22Rv1 (cell line): Measurements from ENCODE around the gene SLC10A3.

Source experiments
- ZFX ChIP-seq: fragments of 450-650 bp; IDR thresholded peaks from 2 replicates; pipeline ENCODE4 v1.6.1; 2017; ENCODE audit warnings: antibody characterized with exemption, borderline replicate concordance
- TF ChIP-seq, protein P1 (sequence below): fragments of 450-650 bp; IDR thresholded peaks from 2 replicates; pipeline ENCODE4 v1.5.1; 2017; ENCODE audit warnings: mild to moderate bottlenecking

DNA sequence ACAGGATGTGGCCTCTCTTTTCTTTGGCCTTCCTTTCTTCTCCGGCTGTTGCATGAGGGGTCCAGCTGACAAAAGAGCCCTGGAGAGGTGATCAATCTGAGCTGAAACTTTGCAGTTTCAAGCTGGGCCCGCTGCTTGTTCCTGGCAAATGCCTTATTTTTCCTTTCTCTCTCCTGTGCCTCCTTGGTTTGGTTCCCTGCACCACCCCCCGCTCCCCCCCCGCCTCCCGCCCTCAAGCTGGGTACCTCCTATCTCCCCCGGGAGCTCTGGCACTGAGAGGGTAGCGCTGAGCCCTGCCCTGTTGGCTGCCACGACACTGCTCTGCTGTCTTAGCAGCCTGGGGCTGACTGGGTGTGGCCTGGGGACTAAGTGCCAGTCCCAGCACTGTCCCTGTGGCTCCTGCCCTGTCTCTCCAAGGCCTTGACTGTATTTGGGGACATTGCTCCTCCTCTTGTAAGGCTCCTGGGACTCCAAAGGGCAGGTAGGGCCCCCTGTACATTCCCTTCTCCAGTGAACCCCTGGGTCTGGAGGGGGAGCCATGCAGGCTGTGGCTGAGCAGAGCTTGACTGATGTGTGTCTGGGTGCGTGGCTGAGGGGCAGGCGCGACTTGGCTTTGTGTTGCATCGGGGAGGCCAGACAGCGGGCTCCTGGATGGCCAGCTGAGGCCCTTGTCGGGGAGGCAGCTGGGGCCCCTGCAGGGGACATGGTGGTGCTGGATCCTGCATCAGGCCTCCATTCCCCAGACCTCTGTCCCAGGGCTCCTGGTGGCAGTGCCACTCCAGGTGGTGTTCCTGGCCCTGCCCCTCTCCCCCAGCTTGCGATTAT is 31.3 kb downstream of the SLC10A3 start:
- TF ChIP-seq, protein P1, sequence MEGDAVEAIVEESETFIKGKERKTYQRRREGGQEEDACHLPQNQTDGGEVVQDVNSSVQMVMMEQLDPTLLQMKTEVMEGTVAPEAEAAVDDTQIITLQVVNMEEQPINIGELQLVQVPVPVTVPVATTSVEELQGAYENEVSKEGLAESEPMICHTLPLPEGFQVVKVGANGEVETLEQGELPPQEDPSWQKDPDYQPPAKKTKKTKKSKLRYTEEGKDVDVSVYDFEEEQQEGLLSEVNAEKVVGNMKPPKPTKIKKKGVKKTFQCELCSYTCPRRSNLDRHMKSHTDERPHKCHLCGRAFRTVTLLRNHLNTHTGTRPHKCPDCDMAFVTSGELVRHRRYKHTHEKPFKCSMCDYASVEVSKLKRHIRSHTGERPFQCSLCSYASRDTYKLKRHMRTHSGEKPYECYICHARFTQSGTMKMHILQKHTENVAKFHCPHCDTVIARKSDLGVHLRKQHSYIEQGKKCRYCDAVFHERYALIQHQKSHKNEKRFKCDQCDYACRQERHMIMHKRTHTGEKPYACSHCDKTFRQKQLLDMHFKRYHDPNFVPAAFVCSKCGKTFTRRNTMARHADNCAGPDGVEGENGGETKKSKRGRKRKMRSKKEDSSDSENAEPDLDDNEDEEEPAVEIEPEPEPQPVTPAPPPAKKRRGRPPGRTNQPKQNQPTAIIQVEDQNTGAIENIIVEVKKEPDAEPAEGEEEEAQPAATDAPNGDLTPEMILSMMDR, result no peak
- no peak for TF ChIP-seq ZFX
